HCT116 (cell line): Measurements from ENCODE around the gene ASRGL1. TPM values are rescaled to one million over a fixed set of nuclear protein-coding genes. Genes with fewer than 3 reads are reported as not detected.

Source experiments
- ATAC-seq: fragments of 200-7000 bp; cut with Tn5 transposase; 2 replicates; pipeline ENCODE4 v1.9.1; 2020; ENCODE audit warnings: mild to moderate bottlenecking, moderate library complexity
- BruUV-seq: library from RNA; stranded (reverse); fragments of 400-500 nt; replicated peaks from 2 replicates; lab custom pipeline; 2021; lab: Mats Ljungman, UMichigan
- CTCF ChIA-PET: fragments of 300-600 bp; sonication (Branson Sonifier 250); formaldehyde crosslinking; loops from one replicate; lab custom pipeline; 2021; ENCODE audit warnings: antibody characterized with exemption; lab: Charles Lee
- POLR2A ChIA-PET: fragments of 300-600, 350-600 bp; sonication (Branson Sonifier 250); formaldehyde crosslinking; loops from one replicate; lab custom pipeline; 2021; ENCODE audit warnings: antibody characterized with exemption; lab: Charles Lee
- RAD21 ChIA-PET, 2 experiments: fragments of 300-600 bp; sonication (Branson Sonifier 250); formaldehyde crosslinking; loops; one replicate each; lab custom pipeline; 2023; ENCODE audit warnings: low total read pairs in 2 of 2; ENCODE audit not compliant: uncharacterized antibody in 2 of 2, unreplicated experiment in 2 of 2, low non-redundant PET in 1 of 2; lab: Charles Lee
- DNase-seq: peaks from one replicate; pipeline ENCODE4 v3.0.0-alpha.2; 2010; ENCODE audit warnings: low read depth, low spot score
- H2AFZ ChIP-seq: fragments of 200-600 bp; shearing (Covaris generic), sonication (generic); 2 replicates; pipeline ENCODE4 v1.6.1; 2017; ENCODE audit warnings: low read depth, mixed run types, mixed read lengths, antibody characterized with exemption, low read length; ENCODE audit not compliant: poor library complexity, severe bottlenecking
- H3K27ac ChIP-seq: 2 replicates; pipeline ENCODE4 v1.5.1; 2012; ENCODE audit warnings: low read depth, low read length
- H3K27me3 ChIP-seq: fragments of 200-600 bp; sonication (generic); 2 replicates; pipeline ENCODE4 v1.6.1; 2016; ENCODE audit warnings: mixed run types, low read length, mixed read lengths; ENCODE audit not compliant: insufficient read depth
- H3K36me3 ChIP-seq, 2 experiments: fragments of 200-500 bp in 1 of 2; fragments of 200-600 bp in 1 of 2; sonication (Bioruptor generic) in 1 of 2; sonication (generic) in 1 of 2; 2 replicates each; pipeline versions ENCODE4 v1.5.1 to v1.6.1; 2014 to 2016; ENCODE audit warnings: low read length in 2 of 2, inconsistent platforms in 1 of 2, mixed read lengths in 1 of 2, mixed run types in 1 of 2; ENCODE audit not compliant: insufficient read depth in 2 of 2, control insufficient read depth in 1 of 2
- H3K4me1 ChIP-seq, 2 experiments: fragments of 200-600 bp in 1 of 2; sonication (generic) in 1 of 2; 2 replicates each; pipeline versions ENCODE4 v1.5.1 to v1.6.1; 2012 to 2017; ENCODE audit warnings: low read length in 2 of 2, inconsistent platforms in 1 of 2, mild to moderate bottlenecking in 1 of 2, mixed read lengths in 1 of 2, mixed run types in 1 of 2, moderate library complexity in 1 of 2; ENCODE audit not compliant: insufficient read depth in 2 of 2, control insufficient read depth in 1 of 2
- H3K4me2 ChIP-seq: fragments of 200-600 bp; sonication (generic); 2 replicates; pipeline ENCODE4 v1.6.1; 2017; ENCODE audit warnings: mixed run types, low read length, mixed read lengths
- H3K4me3 ChIP-seq, 2 experiments: fragments of 200-600 bp in 1 of 2; sonication (generic) in 1 of 2; replicated peaks in 1 of 2; 2 replicates each; pipeline ENCODE4 v1.5.1; 2011 to 2016; ENCODE audit warnings: low read length in 2 of 2, control low read depth in 1 of 2, low read depth in 1 of 2, mild to moderate bottlenecking in 1 of 2, mixed read lengths in 1 of 2, mixed run types in 1 of 2
- H3K79me2 ChIP-seq: fragments of 200-600 bp; sonication (generic); 2 replicates; pipeline ENCODE4 v1.6.1; 2017; ENCODE audit warnings: mild to moderate bottlenecking, mixed run types, low read length, moderate library complexity, mixed read lengths; ENCODE audit not compliant: insufficient read depth
- H3K9ac ChIP-seq: fragments of 200-600 bp; sonication (generic); 2 replicates; pipeline ENCODE4 v1.6.1; 2016; ENCODE audit warnings: low read length, mixed read lengths
- H3K9me2 ChIP-seq: fragments of 200-600 bp; sonication (generic), shearing (Covaris generic); 2 replicates; pipeline ENCODE4 v1.6.1; 2017; ENCODE audit warnings: mixed run types, mild to moderate bottlenecking, moderate library complexity; ENCODE audit not compliant: insufficient read depth
- H3K9me3 ChIP-seq, 2 experiments: fragments of 200-500 bp in 1 of 2; fragments of 200-600 bp in 1 of 2; sonication (Bioruptor generic) in 1 of 2; sonication (generic) in 1 of 2; 2 replicates each; pipeline ENCODE4 v1.6.1; 2014 to 2017; ENCODE audit warnings: low read length in 2 of 2, mixed read lengths in 2 of 2, inconsistent platforms in 1 of 2, low read depth in 1 of 2, mild to moderate bottlenecking in 1 of 2, mixed run types in 1 of 2, moderate library complexity in 1 of 2; ENCODE audit not compliant: control insufficient read depth in 1 of 2, insufficient read depth in 1 of 2
- H4K20me1 ChIP-seq: fragments of 200-600 bp; sonication (generic), shearing (Covaris generic); 2 replicates; pipeline ENCODE4 v1.6.1; 2017; ENCODE audit warnings: mixed run types, mild to moderate bottlenecking, moderate library complexity; ENCODE audit not compliant: insufficient read depth
- CBX3 ChIP-seq: IDR thresholded peaks from 2 replicates; pipeline ENCODE4 v1.6.1; 2012; ENCODE audit warnings: low read depth
- CEBPB ChIP-seq: IDR thresholded peaks from 2 replicates; pipeline ENCODE4 v1.6.1; 2012; ENCODE audit warnings: low read depth
- EGR1 ChIP-seq: IDR thresholded peaks from 2 replicates; pipeline ENCODE4 v1.6.1; 2012; ENCODE audit warnings: low read depth
- EZH2 ChIP-seq: fragments of 200-600 bp; sonication (generic); IDR thresholded peaks from 2 replicates; pipeline ENCODE4 v1.6.1; 2017; ENCODE audit warnings: antibody characterized with exemption, mixed run types
- FOSL1 ChIP-seq: IDR thresholded peaks from 2 replicates; pipeline ENCODE4 v1.6.1; 2012; ENCODE audit warnings: low read depth
- JUND ChIP-seq: IDR thresholded peaks from 2 replicates; pipeline ENCODE4 v1.6.1; 2012
- POLR2AphosphoS5 ChIP-seq: IDR thresholded peaks from 2 replicates; pipeline ENCODE4 v1.6.1; 2011; ENCODE audit warnings: mild to moderate bottlenecking, low read depth, low read length, moderate library complexity
- RAD21 ChIP-seq: IDR thresholded peaks from 2 replicates; pipeline ENCODE4 v1.6.1; 2012; ENCODE audit warnings: low read depth, mild to moderate bottlenecking
- SIN3A ChIP-seq: IDR thresholded peaks from 2 replicates; pipeline ENCODE4 v1.6.1; 2012; ENCODE audit warnings: low read depth
- SRF ChIP-seq: IDR thresholded peaks from 2 replicates; pipeline ENCODE4 v1.6.1; 2012; ENCODE audit warnings: low read depth
- ZFX ChIP-seq: fragments of 450-650 bp; IDR thresholded peaks from 2 replicates; pipeline ENCODE4 v1.6.1; 2017
- ZNF274 ChIP-seq: fragments of 200-500 bp; sonication (Bioruptor generic); IDR thresholded peaks from 2 replicates; pipeline ENCODE4 v1.6.1; 2014; ENCODE audit warnings: mild to moderate bottlenecking, low read depth, low read length, inconsistent platforms
- intact Hi-C: fragments of 100-400 bp; cut with micrococcal nuclease; formaldehyde crosslinking; loops from 2 replicates; pipeline ENCODE4 v1.10.0; 2022
- total RNA-seq: library from RNA; stranded (reverse); gene quantifications from one replicate; pipeline ENCODE4 v1.2.1, GENCODE V29; 2021; ENCODE audit not compliant: unreplicated experiment
- TF ChIP-seq, protein P1 (sequence below): IDR thresholded peaks from 2 replicates; pipeline ENCODE4 v1.6.1; 2012
- TF ChIP-seq, protein P2 (sequence below): IDR thresholded peaks from 2 replicates; pipeline ENCODE4 v1.6.1; 2012
- TF ChIP-seq, protein P3 (sequence below): IDR thresholded peaks from 2 replicates; pipeline ENCODE4 v1.6.1; 2012; ENCODE audit warnings: low read depth

Gene ASRGL1
- total RNA-seq, 1 experiment from 2014 or later = 27.6 TPM

DNA sequence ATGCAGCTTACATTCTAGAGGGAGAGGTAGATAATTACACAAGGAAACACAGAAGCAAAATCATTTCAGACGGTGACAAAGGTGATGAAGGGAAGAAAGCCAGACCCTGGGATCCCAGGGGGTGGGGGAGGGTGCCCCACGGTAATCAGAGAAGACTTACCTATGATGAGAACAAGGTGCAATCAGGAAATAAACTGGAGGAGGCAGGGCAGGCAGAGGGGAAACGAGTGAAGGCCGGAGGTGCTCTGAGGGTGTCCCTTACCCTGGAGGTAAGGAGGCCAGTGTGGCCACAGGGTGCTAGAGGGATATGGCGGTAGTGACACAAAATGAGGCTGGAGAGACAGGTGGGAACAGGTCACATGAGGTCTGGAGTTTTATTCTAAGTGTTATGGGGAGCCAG, 67.7 kb downstream of the ASRGL1 start:
- ChIA-PET POLR2A (no interaction called here), RAD21 (no interaction called here), CTCF (interaction anchor here (1.3 to 1.5 kb wide), 2 partner anchors 20 to 138 kb away, joined by 4 read pairs; no protein-coding TSS in a partner anchor)
- ATAC-seq (no peak), DNase-seq (no peak)
- Histone ChIP-seq H2AFZ (no peak overlapping the region), H3K9ac (no peak overlapping the region), H3K4me3 (no peak overlapping the region), H3K4me2 (no peak overlapping the region), H4K20me1 (no peaks in the 10 kb centered on the region), H3K27ac (no peak overlapping the region), H3K79me2 (no peaks in the 10 kb centered on the region), H3K4me1 (no peaks in the 10 kb centered on the region), H3K27me3 (no peaks in the 10 kb centered on the region), H3K36me3 (no peaks in the 10 kb centered on the region), H3K9me2 (no peaks in the 10 kb centered on the region), H3K9me3 (no peaks in the 10 kb centered on the region)
- intact Hi-C loops = no loop called here
- no TSS peak for BruUV-seq
- TF ChIP-seq EZH2 (no peak), CBX3 (no peak), SIN3A (no peak), ZFX (no peak), EGR1 (no peak), JUND (no peak), POLR2AphosphoS5 (no peak), CEBPB (no peak), FOSL1 (no peak), ZNF274 (no peak), RAD21 (no peak), SRF (no peak)
- TF ChIP-seq, protein P1, sequence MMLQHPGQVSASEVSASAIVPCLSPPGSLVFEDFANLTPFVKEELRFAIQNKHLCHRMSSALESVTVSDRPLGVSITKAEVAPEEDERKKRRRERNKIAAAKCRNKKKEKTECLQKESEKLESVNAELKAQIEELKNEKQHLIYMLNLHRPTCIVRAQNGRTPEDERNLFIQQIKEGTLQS = no peak
- TF ChIP-seq, protein P2, sequence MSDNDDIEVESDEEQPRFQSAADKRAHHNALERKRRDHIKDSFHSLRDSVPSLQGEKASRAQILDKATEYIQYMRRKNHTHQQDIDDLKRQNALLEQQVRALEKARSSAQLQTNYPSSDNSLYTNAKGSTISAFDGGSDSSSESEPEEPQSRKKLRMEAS = no peak
- TF ChIP-seq, protein P3, sequence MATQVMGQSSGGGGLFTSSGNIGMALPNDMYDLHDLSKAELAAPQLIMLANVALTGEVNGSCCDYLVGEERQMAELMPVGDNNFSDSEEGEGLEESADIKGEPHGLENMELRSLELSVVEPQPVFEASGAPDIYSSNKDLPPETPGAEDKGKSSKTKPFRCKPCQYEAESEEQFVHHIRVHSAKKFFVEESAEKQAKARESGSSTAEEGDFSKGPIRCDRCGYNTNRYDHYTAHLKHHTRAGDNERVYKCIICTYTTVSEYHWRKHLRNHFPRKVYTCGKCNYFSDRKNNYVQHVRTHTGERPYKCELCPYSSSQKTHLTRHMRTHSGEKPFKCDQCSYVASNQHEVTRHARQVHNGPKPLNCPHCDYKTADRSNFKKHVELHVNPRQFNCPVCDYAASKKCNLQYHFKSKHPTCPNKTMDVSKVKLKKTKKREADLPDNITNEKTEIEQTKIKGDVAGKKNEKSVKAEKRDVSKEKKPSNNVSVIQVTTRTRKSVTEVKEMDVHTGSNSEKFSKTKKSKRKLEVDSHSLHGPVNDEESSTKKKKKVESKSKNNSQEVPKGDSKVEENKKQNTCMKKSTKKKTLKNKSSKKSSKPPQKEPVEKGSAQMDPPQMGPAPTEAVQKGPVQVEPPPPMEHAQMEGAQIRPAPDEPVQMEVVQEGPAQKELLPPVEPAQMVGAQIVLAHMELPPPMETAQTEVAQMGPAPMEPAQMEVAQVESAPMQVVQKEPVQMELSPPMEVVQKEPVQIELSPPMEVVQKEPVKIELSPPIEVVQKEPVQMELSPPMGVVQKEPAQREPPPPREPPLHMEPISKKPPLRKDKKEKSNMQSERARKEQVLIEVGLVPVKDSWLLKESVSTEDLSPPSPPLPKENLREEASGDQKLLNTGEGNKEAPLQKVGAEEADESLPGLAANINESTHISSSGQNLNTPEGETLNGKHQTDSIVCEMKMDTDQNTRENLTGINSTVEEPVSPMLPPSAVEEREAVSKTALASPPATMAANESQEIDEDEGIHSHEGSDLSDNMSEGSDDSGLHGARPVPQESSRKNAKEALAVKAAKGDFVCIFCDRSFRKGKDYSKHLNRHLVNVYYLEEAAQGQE = no peak
